ENCODE measurements around the gene C2CD2.
A peak's percentile ranks its signal among the peaks of the same experiment; 100 is the strongest.
"Not testable (repeated sequence)": the region's sequence is repeated elsewhere in the genome, so short reads cannot be mapped to it uniquely, and the experiment has no call there.

Gene C2CD2

GRCh38 chr21:41958886-41959563, 5.2 kb upstream of the C2CD2 start:
- no peak for DNase-seq (ENCODE audit: low spot score)

DNA sequence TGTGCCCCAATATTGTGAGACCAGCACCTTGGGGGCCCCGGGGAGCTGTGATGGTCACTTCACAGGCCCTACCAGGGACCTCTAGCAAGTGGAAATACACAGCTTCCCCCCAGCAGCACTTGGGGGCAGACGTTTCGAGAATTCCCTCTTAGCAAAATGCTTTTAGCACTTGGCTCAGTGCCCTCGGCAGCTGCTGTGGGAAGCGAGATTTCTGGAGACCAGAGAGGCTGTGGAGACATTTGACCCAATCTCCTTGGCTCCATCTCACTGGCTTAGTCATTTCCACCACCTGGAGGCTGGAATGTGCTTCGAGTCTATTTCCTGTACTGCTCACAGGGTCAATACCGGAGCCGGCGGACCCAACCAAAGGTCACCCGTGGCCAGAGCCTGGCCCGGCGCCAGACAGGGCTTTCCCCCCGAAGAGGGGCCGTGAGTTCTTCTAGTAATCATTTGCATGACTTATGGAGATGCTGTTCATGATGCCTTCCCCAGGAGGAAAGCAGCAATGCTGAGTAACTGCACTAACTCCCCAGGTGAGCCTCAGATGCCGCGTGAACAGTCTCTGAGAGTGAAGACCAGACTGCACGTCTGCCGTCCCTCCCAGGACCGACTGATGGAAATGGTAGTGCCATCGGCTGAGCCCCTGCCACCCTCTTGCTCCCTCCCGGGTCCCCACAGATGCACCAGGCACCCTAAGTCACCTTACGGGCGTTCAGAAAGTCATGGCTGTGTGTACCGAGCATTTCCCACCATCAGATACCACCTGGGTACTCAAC, 4.4 kb upstream of the C2CD2 start:
- peak; percentile 99 for DNase-seq (ENCODE audit: low spot score)

DNA sequence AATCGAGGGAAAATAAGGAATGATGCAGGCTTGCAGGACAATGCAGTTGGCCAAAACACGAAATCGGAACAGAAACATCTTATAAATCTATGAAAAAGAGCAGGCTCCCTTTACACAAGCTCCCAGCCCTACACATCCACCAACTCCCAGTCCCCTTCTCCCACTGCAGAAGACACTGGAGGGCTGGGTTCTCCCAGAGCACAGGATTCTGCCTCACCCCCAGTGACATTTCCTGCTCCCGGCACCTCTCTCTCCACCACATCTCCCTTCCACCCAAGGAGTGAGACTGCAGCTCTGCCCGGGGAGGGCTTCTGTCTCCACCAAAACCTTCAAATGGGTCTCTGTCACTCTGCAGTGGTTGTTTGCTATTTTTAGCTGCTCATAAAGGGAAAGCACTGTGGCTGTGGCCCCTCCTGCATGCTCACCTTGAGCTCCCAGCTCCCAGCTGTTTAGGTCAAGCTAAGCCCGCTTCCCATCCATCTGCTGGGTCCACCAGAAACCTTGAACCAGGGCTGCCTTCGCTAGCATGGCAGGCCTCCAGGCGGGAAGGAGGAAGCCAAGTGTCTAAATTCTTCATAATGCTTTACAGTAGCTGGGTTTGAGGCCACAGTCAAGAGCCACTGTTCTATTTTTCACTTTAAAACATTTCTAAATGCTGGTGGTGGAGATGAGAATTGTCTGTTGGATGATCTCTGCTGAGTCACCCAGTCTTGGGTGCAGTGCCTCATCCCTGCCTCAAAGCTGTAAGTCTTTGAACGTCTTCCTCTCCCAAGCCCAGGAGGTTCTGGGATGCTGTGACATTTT, 3.3 kb upstream of the C2CD2 start:
- peak; percentile 55 for DNase-seq (ENCODE audit: low spot score)

- no peak for DNase-seq (ENCODE audit: low spot score)
Observed at GRCh38 chr21:41955516-41955915, 1.7 kb upstream of the C2CD2 start.

DNA sequence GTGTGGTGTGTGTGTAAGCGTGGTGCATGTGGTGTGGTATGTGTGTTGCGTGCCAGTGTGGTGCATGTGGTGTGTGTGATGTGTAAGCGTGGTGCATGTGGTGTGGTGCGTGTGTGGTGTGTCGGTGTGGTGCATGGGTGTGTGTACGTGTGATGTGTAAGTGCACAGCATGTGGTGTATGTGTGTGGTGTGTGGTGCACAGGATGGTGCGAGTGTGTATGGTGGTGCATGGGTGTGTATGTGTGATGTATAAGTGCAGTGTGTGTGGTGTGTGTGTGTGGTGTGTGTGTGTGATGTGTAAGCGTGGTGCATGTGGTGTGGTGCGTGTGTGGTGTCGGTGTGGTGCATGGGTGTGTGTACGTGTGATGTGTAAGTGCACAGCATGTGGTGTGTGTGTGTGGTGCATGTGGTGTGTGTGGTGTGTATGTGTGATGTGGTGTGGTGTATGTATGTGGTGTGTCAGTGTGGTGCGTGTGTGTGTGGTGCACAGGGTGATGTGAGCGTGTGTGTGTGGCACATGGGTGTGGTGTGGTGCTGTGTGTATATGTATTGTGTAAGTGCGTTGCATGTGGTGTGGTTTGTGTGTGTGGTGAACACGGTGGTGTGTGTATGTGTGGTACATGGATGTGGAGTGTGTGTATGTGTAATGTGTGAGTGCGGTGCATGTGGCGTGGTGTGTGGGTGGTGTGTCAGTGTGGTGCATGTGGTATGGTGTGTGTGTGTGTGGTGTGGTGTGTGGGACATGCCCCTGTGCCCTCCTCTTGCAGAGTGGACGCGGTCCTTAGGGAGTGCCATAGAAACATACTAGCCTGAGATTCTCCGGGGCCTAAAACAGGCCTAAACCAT, 1.1 kb upstream of the C2CD2 start:
- DNase-seq (ENCODE audit: low spot score): no peak

GRCh38 chr21:41953249-41953830, 478 bp downstream of the C2CD2 start:
- no peak for DNase-seq (ENCODE audit: low spot score)

DNA sequence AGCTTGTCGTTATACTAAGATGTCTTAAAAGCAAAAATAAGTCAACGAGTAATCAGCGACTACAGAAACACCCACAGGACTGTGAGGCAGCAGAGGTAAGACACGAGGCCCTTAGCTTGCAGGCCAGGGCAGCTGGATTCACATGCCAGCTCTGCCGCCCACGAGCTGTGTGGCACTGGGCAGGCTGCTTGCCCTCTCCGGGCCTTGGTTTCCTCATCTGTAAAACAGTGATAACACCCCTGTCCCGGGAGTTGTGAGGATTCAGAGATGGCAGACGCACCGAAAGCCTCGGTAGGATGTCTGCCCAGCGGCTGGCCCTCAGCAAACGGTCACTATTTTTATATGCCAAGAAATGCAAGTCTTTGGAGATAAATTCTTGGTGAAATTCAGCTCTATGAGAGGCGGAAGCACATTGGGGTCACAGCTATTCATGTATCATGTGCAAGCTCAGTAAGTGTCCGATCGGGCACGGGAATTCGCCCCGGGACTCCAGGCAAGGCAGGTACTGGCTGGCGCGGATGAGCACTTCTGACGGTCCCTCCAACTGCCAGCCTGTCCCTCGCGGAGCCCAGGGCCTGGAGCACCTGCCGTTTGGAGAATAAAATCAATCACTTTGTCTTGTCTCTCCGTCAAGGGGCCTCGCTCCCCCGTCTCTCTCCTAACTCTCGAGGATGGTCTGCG, 1.1 kb downstream of the C2CD2 start:
- DNase-seq (ENCODE audit: low spot score): no peak

GRCh38 chr21:41951876-41952567, 1.8 kb downstream of the C2CD2 start:
- no peak for DNase-seq (ENCODE audit: low spot score)

DNA sequence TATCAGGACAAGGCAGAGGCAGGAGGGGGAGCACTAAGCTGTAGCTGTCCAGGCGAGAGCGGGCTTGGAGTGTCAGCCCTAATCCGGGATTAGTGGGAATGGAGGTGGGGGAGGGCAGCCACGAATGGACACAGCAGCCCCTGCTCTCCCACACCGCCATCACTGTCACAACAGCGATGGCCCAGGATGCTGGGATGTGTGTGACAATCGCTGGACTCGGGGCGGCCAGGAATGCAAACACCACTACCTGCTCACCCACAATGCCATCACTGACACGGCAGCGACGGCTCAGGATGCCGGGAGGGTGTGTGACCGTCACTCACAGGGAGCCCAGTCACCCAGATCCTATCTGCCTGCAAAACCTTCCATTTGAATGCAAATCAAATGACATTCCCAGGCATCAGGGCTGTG, 2.9 kb downstream of the C2CD2 start:
- no peak for DNase-seq (ENCODE audit: low spot score)

- not testable (repeated sequence) for DNase-seq (ENCODE audit: low spot score)
Observed at GRCh38 chr21:41949631-41950030, 4.2 kb downstream of the C2CD2 start.

GRCh38 chr21:41948901-41949300, 4.9 kb downstream of the C2CD2 start:
- DNase-seq (ENCODE audit: low spot score): no peak

DNA sequence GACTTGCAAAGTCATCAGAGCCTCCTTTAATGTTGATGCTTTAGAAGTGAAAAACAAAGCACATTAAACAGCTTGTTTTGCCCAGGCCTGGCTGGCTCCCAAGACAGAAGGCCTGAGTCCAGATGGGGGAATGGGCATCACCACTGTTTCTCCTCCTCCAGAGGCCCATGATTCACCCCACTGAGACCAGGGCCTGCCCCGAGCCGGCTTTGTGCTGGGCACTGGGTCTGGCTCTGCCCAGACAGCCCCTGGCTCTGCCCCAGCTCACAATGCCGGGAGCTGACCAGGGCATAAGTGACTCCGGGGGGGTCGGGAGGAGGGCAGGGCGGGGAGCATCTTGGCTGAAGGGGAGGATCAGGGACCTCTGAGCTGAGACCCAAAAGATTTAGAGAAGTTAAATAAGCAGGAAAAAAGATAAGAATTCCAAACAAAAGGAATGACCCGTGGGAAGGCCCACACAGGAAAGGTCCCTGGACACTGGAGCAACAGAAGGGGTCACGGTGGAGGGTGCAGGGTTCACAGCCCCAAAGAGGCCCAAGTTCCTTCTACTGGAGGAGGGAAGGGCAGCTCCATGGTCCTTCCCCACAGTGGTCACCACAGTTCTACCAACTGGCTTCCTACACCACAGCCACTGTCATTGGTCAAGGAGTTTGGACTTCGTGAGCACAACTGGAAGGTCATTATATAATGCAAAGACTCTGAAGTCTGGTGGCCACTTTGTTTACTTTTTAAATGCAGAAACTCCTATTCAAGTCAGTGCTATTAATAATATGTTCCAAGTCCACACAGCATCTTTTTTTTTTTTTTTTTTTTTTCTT, 5.5 kb downstream of the C2CD2 start:
- no peak for DNase-seq (ENCODE audit: low spot score)

GRCh38 chr21:41945982-41946381, 7.8 kb downstream of the C2CD2 start:
- DNase-seq (ENCODE audit: low spot score): no peak

- DNase-seq (ENCODE audit: low spot score): no peak
Observed at GRCh38 chr21:41943851-41944250, 10.0 kb downstream of the C2CD2 start.

DNA sequence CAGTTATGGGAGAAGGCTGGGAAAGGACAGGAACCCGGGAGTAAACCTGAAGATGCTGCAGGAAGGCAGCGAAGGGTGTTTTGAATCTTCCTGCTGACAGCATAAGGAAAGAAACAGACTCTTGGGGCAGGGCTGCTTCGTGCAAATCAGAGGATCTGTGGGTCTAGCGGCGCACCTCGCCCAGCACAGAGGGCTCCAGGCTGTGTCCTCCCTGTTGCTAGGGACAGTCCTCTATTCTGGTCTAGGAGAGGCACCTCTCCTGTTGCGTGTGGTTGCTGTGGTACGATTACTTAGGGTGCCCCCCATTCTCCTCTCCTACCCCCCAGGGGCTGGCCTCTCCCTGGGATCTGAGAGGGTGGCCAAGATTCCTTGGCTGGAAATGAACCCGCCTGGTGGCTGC, 11.4 kb downstream of the C2CD2 start:
- no peak for DNase-seq (ENCODE audit: low spot score)

DNA sequence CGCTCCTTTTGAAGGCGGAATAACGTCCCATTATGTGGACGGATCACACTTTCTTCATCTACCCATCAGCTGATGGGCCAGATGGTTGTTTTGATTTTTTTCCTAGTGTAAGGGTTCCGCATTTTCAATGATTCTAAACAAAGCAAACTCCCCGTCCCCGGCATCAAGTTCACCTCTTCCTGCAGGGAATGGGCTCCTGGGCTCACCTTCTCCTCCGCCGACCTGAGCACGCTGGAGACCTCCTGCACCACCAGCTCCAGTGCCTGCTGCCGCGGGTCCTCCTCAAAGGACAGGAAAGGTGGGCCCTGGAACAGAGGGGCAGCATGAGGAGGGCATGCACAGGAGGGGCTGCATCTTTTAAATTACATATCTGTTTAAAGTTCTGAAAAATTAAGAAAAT, 11.9 kb downstream of the C2CD2 start:
- DNase-seq (ENCODE audit: low spot score): no peak

DNA sequence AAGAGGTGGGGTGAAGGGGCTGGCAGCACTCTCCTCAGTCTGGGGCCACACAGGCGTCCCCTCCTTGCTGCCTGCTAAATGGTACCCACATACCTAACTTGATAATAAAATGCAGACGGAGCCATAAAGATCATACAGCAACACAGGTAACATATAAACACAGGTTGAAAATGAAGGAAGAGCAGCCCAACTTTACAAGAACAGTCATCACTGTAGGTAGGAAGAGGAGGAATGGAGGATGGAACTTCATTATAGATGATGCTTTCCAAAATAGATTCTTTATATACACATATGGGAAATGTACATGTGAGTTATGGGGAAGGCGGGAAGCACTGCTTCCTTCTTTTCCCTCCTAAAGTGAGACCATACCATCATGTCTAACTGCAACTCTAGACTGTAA, 13.4 kb downstream of the C2CD2 start:
- no peak for DNase-seq (ENCODE audit: low spot score)

- no peak for DNase-seq (ENCODE audit: low spot score)
Observed at GRCh38 chr21:41939391-41939790, 14.4 kb downstream of the C2CD2 start.

GRCh38 chr21:41933313-41934079, 20.3 kb downstream of the C2CD2 start:
- no peak for DNase-seq (ENCODE audit: low spot score)

Data from kidney capillary endothelial cell (primary cell).